ENCODE results near the gene PLCB1.
A peak's percentile ranks its signal among the peaks of the same experiment; 100 is the strongest.

PLCB1 gene

GRCh38 chr20:8129211-8129976, 2.7 kb upstream of the PLCB1 start:
- DNase-seq (ENCODE audit: low read depth): no peak

DNA sequence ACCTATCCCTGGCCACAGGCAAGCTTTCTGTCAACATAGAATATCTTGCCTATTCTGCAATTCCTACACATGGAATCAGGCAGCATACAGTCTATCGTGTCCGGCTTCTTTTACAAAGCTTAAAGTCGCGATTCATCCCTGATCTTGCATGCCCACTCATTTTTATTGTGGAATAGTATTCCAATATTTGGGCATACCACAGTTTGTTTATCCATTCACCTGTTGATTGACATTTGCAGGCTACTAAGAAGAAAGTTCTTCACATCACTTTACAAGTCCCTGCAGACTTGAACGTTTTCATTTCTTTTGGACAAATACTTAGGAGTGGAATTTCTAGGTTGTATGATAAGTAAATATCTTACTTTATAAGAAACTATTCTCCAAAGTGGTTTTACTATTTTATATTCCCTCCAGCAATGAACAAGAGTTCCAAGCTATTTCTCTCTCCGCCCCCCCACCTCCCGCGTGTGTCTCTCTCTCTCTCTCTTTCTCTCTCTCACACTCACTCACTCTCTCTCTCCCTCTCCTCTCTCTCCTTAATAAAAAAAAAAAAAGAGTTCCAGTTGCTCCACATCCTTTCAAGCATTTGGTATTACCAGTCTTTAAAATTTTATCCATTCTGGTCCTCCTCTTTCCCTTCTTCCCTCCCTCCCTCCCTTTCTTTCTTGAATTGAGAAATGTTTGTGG, 1.1 kb upstream of the PLCB1 start:
- no peak for DNase-seq (ENCODE audit: low read depth)

GRCh38 chr20:8132484-8133309, 631 bp downstream of the PLCB1 start:
- DNase-seq (ENCODE audit: low read depth): peak; percentile 45

DNA sequence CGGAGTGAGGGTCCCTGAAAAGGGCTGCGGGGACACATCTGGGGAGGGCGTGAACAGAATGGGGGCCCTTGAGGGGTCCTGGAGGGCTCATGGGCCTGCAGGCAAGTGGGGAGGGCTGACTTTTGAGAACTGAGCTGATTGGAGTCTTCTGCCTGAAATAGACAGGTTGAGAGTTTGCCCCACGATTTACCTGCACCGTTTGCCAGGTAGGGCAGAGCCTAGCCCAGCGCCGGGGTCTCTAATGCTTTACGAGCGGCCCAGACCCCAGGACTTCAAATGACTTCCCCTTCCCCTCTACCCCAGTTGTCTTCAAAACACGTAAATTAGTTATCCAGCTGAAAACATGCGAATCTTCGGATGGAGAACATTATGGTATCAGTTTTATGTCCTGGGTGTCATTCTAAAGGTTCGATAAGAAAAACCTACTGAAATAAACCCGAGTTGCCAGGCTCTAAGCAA, 1.3 kb downstream of the PLCB1 start:
- no peak for DNase-seq (ENCODE audit: low read depth)

DNA sequence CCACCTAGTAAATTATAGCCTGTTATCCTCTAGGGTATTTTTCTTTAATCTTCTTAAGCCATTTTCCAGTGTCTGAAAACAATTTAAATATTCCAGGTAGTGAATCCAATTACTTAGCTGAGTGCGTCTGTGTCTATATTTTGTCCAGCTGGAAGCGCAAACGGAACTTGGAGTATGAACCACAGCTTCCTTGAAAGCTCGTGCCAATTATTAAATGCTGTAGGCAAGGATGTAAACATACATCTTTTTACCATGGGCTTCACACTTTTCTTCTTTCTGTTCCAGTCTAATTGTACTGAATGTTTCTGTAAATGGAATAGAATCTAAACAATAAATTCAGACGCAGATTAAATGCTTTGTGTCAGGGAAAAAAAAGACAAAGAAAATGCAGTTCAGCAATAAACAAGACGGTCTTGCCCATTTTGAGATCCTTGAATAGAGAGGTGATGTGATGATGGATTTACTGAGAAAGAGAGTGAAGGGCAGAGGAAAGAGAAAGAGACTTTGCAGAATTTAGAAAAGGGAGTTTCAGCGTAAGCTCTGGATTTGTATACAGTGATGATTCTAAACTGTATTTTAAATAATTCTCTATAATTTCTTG, 1.9 kb downstream of the PLCB1 start:
- DNase-seq (ENCODE audit: low read depth): no peak

DNA sequence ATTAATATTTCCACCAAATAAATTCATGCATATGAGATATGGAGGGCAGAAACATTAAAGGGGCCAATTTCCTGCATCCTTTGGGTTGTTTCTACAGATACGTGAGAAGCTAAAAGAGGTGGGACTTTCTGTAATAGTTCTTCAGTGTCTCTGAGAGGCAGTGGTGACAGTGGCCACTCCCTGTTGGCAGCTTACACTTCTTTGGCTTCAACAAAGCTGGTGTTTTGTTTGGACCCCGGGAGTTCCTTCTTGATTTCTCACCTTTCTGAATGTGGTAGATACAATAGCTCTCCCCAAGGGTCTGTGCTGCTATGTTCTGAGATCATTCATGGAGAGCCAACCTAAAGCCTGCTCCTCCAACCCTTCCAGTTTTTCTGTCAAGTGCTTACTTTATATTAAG, 7.8 kb downstream of the PLCB1 start:
- DNase-seq (ENCODE audit: low read depth): no peak

DNA sequence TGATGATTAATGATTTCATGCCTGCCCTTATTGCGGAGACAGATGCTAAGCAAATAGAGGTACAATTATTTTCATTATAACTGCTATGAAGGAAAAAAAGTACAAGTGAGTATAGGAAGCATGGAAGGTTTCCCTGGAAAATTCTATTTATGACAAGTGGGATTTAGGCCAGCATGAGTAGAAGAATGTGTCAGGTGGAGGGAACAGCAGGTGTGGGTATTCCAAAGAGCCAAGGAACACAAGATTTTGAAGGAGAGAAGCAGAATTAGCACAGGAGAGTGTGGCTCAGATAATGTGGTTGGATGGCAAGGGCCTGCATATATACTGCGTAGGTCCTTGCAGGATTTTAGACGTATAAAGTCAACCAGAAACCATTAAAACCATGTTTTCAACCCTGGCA, 11.4 kb downstream of the PLCB1 start:
- DNase-seq (ENCODE audit: low read depth): no peak

DNA sequence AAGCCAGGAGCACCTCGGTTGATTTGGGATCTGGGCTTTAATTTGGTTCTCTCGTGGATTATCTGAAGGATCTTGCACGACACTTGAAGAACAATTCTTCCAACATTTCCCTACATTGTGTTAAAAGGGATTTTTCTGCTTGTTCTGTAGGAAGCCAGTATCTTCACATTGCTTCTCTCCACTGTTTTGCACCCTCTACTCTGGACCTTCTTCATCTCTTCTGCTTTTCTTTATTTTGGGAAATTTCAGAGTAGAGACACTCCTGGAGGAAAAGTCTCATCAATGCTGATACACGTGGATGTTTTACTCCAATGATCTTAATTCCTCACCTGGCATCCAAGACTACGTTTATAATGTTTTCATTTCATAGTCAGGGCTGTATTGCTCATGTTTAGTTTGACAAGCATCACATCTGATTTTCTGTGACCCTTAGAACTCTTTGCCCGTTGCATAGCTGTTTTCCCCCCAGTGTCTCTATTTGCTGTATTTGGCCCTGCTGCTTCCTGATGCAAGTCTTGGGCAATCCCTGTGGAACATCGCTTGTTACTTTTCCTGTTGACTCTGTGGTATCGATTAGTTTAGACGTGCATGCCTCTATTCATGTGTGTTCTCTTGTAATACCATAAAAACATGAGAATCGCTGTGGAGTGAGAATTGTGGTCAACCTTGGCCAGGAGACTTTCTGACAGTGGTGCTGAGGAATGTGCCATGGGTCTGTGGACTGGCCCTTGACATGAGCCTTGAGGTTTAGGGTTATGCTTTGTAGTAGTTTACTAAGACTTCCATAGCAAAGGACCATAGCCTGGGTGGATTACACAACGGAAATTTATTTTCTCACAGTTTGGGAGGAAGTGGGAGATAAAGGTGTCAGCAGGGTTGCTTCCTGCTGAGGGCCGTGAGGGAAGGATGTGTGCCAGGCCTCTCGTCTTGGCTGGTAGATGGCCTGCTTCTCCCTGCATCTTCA, 12.5 kb downstream of the PLCB1 start:
- DNase-seq (ENCODE audit: low read depth): peak; percentile 70

GRCh38 chr20:8145246-8146168, 13.4 kb downstream of the PLCB1 start:
- DNase-seq (ENCODE audit: low read depth): no peak

DNA sequence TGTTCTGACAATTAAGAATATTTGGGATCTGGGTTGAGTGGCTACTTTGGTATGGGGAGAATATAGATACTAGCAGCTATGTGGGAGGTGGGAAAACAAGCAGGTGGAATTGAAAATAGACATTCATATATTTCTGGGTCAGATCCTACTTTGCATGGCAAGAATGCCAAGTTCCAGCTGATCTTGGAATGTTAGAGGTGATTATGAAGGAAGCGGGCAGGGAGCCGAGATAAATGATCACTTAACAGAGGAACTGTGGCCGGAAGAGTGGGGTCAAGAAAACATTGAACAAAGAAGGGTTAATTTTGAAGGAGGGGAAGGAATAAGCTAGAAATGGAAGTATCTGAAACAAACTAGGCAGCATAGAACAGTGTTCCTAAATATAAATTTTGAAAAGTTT, 15.4 kb downstream of the PLCB1 start:
- DNase-seq (ENCODE audit: low read depth): no peak

GRCh38 chr20:8148501-8148900, 16.4 kb downstream of the PLCB1 start:
- no peak for DNase-seq (ENCODE audit: low read depth)

- no peak for DNase-seq (ENCODE audit: low read depth)
Measured at GRCh38 chr20:8150591-8150990, 18.5 kb downstream of the PLCB1 start.

- no peak for DNase-seq (ENCODE audit: low read depth)
Measured at GRCh38 chr20:8151372-8151771, 19.3 kb downstream of the PLCB1 start.

- DNase-seq (ENCODE audit: low read depth): peak; percentile 39
Measured at GRCh38 chr20:8152183-8152582, 20.1 kb downstream of the PLCB1 start.

- no peak for DNase-seq (ENCODE audit: low read depth)
Measured at GRCh38 chr20:8152847-8153246, 20.8 kb downstream of the PLCB1 start.

DNA sequence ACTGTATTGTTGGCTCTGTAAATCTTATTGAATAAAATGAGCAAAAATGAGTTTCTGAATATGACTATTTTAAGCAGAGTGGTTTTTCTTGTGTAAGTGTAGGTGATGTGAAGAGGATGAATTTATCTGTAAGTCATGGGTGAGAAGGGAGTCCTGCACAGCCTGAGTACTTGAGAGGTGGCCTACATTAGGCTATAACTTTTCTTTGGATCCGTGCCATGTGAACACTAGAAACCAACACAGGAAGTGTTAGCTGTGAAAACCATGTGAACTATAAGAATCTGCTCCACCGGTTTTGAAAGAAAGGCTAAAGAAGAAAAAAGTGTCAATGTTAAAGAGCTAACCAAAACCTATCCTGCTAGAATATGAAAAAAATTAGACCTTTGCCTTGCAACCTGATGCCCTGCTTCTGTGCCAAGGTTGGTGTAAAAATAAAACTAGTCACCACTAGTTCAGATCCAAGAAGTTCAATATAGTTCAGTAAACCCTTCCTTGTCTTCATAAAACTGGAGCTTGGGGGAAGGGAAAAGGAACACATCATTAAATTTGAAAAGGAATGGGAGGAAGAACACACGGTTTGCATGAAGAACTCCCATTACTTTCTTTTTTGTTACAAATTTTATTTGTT, 21.3 kb downstream of the PLCB1 start:
- DNase-seq (ENCODE audit: low read depth): no peak

DNA sequence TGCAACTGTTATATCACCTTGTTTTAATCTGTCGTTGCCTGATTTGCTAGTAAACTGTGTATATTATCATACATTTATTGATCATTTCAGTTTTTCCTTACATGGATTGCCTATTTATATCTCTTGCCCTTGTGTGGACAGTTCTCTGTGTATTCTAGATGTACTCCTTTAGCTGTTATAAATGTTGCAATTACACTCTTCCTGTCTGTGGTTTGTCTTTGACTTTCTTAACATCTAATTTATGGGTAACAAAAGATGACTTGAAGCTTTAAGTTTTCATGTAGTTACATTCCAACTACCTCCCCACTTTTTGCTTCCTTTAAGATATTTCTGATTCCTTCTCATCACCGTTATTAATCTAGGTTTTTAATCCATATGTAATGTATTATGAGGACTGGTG, 22.6 kb downstream of the PLCB1 start:
- DNase-seq (ENCODE audit: low read depth): no peak

GRCh38 chr20:8155229-8155628, 23.2 kb downstream of the PLCB1 start:
- no peak for DNase-seq (ENCODE audit: low read depth)

DNA sequence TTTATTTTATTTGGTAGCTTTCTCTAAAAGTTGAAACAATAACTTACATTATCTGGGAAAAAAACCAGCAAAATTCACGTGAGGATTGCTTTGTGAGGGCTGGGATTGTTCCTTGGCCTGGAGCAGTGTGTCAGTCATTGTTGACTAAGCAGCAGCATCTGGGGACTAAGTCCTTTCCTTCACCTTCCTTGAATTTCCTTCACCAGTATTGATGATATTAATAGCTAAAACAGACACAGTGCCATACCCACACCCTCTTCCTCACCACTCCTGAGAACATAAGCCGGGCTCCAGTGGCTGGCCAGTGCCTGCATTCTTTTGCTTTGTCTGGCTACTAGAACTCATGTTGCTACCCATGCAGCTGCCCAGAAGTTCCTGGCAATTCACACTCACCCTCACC, 23.7 kb downstream of the PLCB1 start:
- peak; percentile 7 for DNase-seq (ENCODE audit: low read depth)
